ENCODE results near the gene SIGLEC8.

DNA sequence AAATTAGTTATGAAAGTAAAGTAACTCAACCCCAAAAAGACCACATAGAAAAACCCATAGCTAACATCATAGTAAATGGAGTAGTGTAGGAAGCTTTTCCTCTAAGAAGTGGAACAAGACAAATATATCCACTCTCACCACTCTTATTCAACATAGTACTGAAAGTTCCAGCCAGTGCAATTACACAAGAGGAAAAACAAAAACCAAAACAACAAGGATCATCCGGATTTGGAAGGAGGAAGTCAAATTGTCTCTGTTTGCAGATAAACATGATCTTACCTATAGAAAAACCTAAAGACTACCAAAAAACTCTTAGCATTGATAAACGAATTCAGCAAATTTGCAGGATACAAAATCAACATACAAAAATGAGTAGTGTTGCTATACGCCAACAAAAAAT is 8.5 kb upstream of the SIGLEC8 start:
- TF ChIP-seq, protein P1, sequence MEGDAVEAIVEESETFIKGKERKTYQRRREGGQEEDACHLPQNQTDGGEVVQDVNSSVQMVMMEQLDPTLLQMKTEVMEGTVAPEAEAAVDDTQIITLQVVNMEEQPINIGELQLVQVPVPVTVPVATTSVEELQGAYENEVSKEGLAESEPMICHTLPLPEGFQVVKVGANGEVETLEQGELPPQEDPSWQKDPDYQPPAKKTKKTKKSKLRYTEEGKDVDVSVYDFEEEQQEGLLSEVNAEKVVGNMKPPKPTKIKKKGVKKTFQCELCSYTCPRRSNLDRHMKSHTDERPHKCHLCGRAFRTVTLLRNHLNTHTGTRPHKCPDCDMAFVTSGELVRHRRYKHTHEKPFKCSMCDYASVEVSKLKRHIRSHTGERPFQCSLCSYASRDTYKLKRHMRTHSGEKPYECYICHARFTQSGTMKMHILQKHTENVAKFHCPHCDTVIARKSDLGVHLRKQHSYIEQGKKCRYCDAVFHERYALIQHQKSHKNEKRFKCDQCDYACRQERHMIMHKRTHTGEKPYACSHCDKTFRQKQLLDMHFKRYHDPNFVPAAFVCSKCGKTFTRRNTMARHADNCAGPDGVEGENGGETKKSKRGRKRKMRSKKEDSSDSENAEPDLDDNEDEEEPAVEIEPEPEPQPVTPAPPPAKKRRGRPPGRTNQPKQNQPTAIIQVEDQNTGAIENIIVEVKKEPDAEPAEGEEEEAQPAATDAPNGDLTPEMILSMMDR (IDR thresholded peaks at IDR 0.05; ENCODE audit: low read depth, low read length, poor library complexity, severe bottlenecking): no peak
- TF ChIP-seq EZH2phosphoT487 (IDR thresholded peaks at IDR 0.05; ENCODE audit: borderline replicate concordance, low read length): no peak

All from DOHH2 (cell line).